Measurements from ENCODE around the gene COPS7A.
"Not testable (repeated sequence)": the region's sequence is repeated elsewhere in the genome, so short reads cannot be mapped to it uniquely, and the experiment has no call there.

Gene COPS7A

GRCh38 chr12:6729186-6729585 is 5.3 kb downstream of the COPS7A start:
- DNase-seq (ENCODE audit: low read depth): no peak
- TF ChIP-seq CTCF (IDR thresholded peaks at IDR 0.05; ENCODE audit: low read depth, low read length, missing control alignments): no peak
- H3K4me3 ChIP-seq (ENCODE audit: low read depth, low read length): no peak overlapping the region

GRCh38 chr12:6730169-6730568 is 6.3 kb downstream of the COPS7A start:
- H3K4me3 ChIP-seq (ENCODE audit: low read depth, low read length): no peak overlapping the region
- TF ChIP-seq CTCF (IDR thresholded peaks at IDR 0.05; ENCODE audit: low read depth, low read length, missing control alignments): peak; percentile 36
- DNase-seq (ENCODE audit: low read depth): no peak

- no peak for TF ChIP-seq CTCF (IDR thresholded peaks at IDR 0.05; ENCODE audit: low read depth, low read length, missing control alignments)
- no peak overlapping the region for H3K4me3 ChIP-seq (ENCODE audit: low read depth, low read length)
- no peak for DNase-seq (ENCODE audit: low read depth)
Observed at GRCh38 chr12:6734506-6735387, 10.9 kb downstream of the COPS7A start.

GRCh38 chr12:6735448-6736191 is 11.8 kb downstream of the COPS7A start:
- DNase-seq (ENCODE audit: low read depth): no peak
- peak; percentile 62 for TF ChIP-seq CTCF (IDR thresholded peaks at IDR 0.05; ENCODE audit: low read depth, low read length, missing control alignments)
- H3K4me3 ChIP-seq (ENCODE audit: low read depth, low read length): no peak overlapping the region

- no peak for DNase-seq (ENCODE audit: low read depth)
- TF ChIP-seq CTCF (IDR thresholded peaks at IDR 0.05; ENCODE audit: low read depth, low read length, missing control alignments): no peak
Observed at GRCh38 chr12:6736754-6737153, 12.9 kb downstream of the COPS7A start.

GRCh38 chr12:6742080-6742479 is 18.2 kb downstream of the COPS7A start:
- DNase-seq (ENCODE audit: low read depth); H3K4me3 ChIP-seq (ENCODE audit: low read depth, low read length): not testable (repeated sequence)

More at GRCh38 chr12:6736754-6737153, 12.9 kb downstream of the COPS7A start:
- H3K4me3 ChIP-seq (ENCODE audit: low read depth, low read length): no peak overlapping the region

- no peak for TF ChIP-seq CTCF (IDR thresholded peaks at IDR 0.05; ENCODE audit: low read depth, low read length, missing control alignments)
- no peak for DNase-seq (ENCODE audit: low read depth)
- no peak overlapping the region for H3K4me3 ChIP-seq (ENCODE audit: low read depth, low read length)
Observed at GRCh38 chr12:6742834-6743233, 19.0 kb downstream of the COPS7A start.

GRCh38 chr12:6743300-6743699 is 19.5 kb downstream of the COPS7A start:
- DNase-seq (ENCODE audit: low read depth); H3K4me3 ChIP-seq (ENCODE audit: low read depth, low read length): not testable (repeated sequence)
